ENCODE results near the gene POU6F1. TPM values are rescaled to one million over a fixed set of nuclear protein-coding genes. Genes with fewer than 3 reads are reported as not detected.
"Not testable (repeated sequence)": the region's sequence is repeated elsewhere in the genome, so short reads cannot be mapped to it uniquely, and the experiment has no call there.

POU6F1 gene
- total RNA-seq = 4.9 and 5.5 TPM in 2 replicates

GRCh38 chr12:51217968-51218606 lies at the start of gene POU6F1:
POU6F1 (minus strand) TSS chr12:51218062; CDS start chr12:51206836, 11,226 bp downstream.
- intact Hi-C loops (cut with micrococcal nuclease) = loop anchor here (1.0 to 2.0 kb wide), 2 partner anchors 20 to 45 kb away; partner anchors contain the start of genes DAZAP2 and TFCP2
- H3K36me3 Mint-ChIP-seq (ENCODE audit: low read depth) = peaks cover 3% of the 10 kb centered on the region
- peak within 1 kb of the TSS; percentile 71 for H3K27ac Mint-ChIP-seq
- DNase-seq (ENCODE audit: low spot score) = peak; percentile 57
- peak within 1 kb of the TSS; percentile 71 for H3K4me3 Mint-ChIP-seq (ENCODE audit: low read depth)
- no peaks in the 10 kb centered on the region for H3K9me3 Mint-ChIP-seq
- H3K4me1 Mint-ChIP-seq (ENCODE audit: low read depth) = peaks cover 13% of the 10 kb centered on the region
- H3K27me3 Mint-ChIP-seq (ENCODE audit: low read depth) = no peaks in the 10 kb centered on the region

GRCh38 chr12:51265024-51265423 lies 47.2 kb upstream of the POU6F1 start:
- H3K9me3 Mint-ChIP-seq = no peaks in the 10 kb centered on the region
- intact Hi-C loops (cut with micrococcal nuclease) = no loop called here
- peaks cover 17% of the 10 kb centered on the region for H3K4me1 Mint-ChIP-seq (ENCODE audit: low read depth)
- DNase-seq (ENCODE audit: low spot score) = no peak
- H3K36me3 Mint-ChIP-seq (ENCODE audit: low read depth) = no peaks in the 10 kb centered on the region
- H3K4me3 Mint-ChIP-seq (ENCODE audit: low read depth) = no peak overlapping the region
- H3K27ac Mint-ChIP-seq = no peak overlapping the region
- H3K27me3 Mint-ChIP-seq (ENCODE audit: low read depth) = peaks cover 18% of the 10 kb centered on the region

GRCh38 chr12:51264297-51264696 lies 46.4 kb upstream of the POU6F1 start:
- Mint-ChIP-seq H3K4me1 (ENCODE audit: low read depth) (peaks cover 17% of the 10 kb centered on the region), H3K27ac (no peak overlapping the region), H3K27me3 (ENCODE audit: low read depth) (peaks cover 16% of the 10 kb centered on the region), H3K9me3 (no peaks in the 10 kb centered on the region), H3K4me3 (ENCODE audit: low read depth) (no peak overlapping the region), H3K36me3 (ENCODE audit: low read depth) (no peaks in the 10 kb centered on the region)
- DNase-seq (ENCODE audit: low spot score) = no peak
- intact Hi-C loops (cut with micrococcal nuclease) = no loop called here

- no peaks in the 10 kb centered on the region for H3K36me3 Mint-ChIP-seq (ENCODE audit: low read depth)
- peaks cover 9% of the 10 kb centered on the region for H3K27me3 Mint-ChIP-seq (ENCODE audit: low read depth)
- no peak overlapping the region for H3K27ac Mint-ChIP-seq
- H3K4me1 Mint-ChIP-seq (ENCODE audit: low read depth) = peaks cover 17% of the 10 kb centered on the region
- H3K4me3 Mint-ChIP-seq (ENCODE audit: low read depth) = no peak overlapping the region
- intact Hi-C loops (cut with micrococcal nuclease) = no loop called here
- no peak for DNase-seq (ENCODE audit: low spot score)
- no peaks in the 10 kb centered on the region for H3K9me3 Mint-ChIP-seq
Observed at GRCh38 chr12:51263341-51263740, 45.5 kb upstream of the POU6F1 start.

- H3K4me1 Mint-ChIP-seq (ENCODE audit: low read depth) = peaks cover 17% of the 10 kb centered on the region
Observed at GRCh38 chr12:51262758-51263177, 44.9 kb upstream of the POU6F1 start.

GRCh38 chr12:51259600-51259999 lies 41.7 kb upstream of the POU6F1 start:
- intact Hi-C loops (cut with micrococcal nuclease); H3K27me3 Mint-ChIP-seq (ENCODE audit: low read depth); DNase-seq (ENCODE audit: low spot score); H3K4me3 Mint-ChIP-seq (ENCODE audit: low read depth); H3K27ac Mint-ChIP-seq; H3K36me3 Mint-ChIP-seq (ENCODE audit: low read depth); H3K9me3 Mint-ChIP-seq; H3K4me1 Mint-ChIP-seq (ENCODE audit: low read depth): not testable (repeated sequence)

More at GRCh38 chr12:51262758-51263177, 44.9 kb upstream of the POU6F1 start:
- Mint-ChIP-seq H3K27me3 (ENCODE audit: low read depth) (peaks cover 7% of the 10 kb centered on the region), H3K27ac (no peak overlapping the region), H3K4me3 (ENCODE audit: low read depth) (no peak overlapping the region), H3K36me3 (ENCODE audit: low read depth) (no peaks in the 10 kb centered on the region), H3K9me3 (no peaks in the 10 kb centered on the region)
- no peak for DNase-seq (ENCODE audit: low spot score)
- intact Hi-C loops (cut with micrococcal nuclease) = no loop called here

- intact Hi-C loops (cut with micrococcal nuclease) = no loop called here
- Mint-ChIP-seq H3K27ac (no peak overlapping the region), H3K4me3 (ENCODE audit: low read depth) (no peak overlapping the region), H3K27me3 (ENCODE audit: low read depth) (no peaks in the 10 kb centered on the region), H3K4me1 (ENCODE audit: low read depth) (peaks cover 3% of the 10 kb centered on the region), H3K36me3 (ENCODE audit: low read depth) (no peaks in the 10 kb centered on the region), H3K9me3 (no peaks in the 10 kb centered on the region)
- no peak for DNase-seq (ENCODE audit: low spot score)
Observed at GRCh38 chr12:51254536-51254935, 36.7 kb upstream of the POU6F1 start.

GRCh38 chr12:51253276-51253675 lies 35.4 kb upstream of the POU6F1 start:
- H3K36me3 Mint-ChIP-seq (ENCODE audit: low read depth) = peaks cover 3% of the 10 kb centered on the region
- no peak overlapping the region for H3K4me3 Mint-ChIP-seq (ENCODE audit: low read depth)
- no peaks in the 10 kb centered on the region for H3K27me3 Mint-ChIP-seq (ENCODE audit: low read depth)
- peaks cover 3% of the 10 kb centered on the region for H3K4me1 Mint-ChIP-seq (ENCODE audit: low read depth)
- no peak for DNase-seq (ENCODE audit: low spot score)
- no peak overlapping the region for H3K27ac Mint-ChIP-seq
- H3K9me3 Mint-ChIP-seq = no peaks in the 10 kb centered on the region
- intact Hi-C loops (cut with micrococcal nuclease) = no loop called here

- no peaks in the 10 kb centered on the region for H3K9me3 Mint-ChIP-seq
- no peak overlapping the region for H3K4me3 Mint-ChIP-seq (ENCODE audit: low read depth)
- DNase-seq (ENCODE audit: low spot score) = no peak
- peak overlapping the region; percentile 59 for H3K27ac Mint-ChIP-seq
- H3K36me3 Mint-ChIP-seq (ENCODE audit: low read depth) = peaks cover 26% of the 10 kb centered on the region
- intact Hi-C loops (cut with micrococcal nuclease) = loop anchor here (10.0 kb wide), 1 partner anchor 163 kb away; the partner anchor contains the start of gene CSRNP2
- H3K4me1 Mint-ChIP-seq (ENCODE audit: low read depth) = peaks cover 32% of the 10 kb centered on the region
- H3K27me3 Mint-ChIP-seq (ENCODE audit: low read depth) = no peaks in the 10 kb centered on the region
Observed at GRCh38 chr12:51247523-51248206, 29.8 kb upstream of the POU6F1 start.

- no peak for DNase-seq (ENCODE audit: low spot score)
- peak overlapping the region; percentile 62 for H3K27ac Mint-ChIP-seq
- H3K4me1 Mint-ChIP-seq (ENCODE audit: low read depth) = peaks cover 37% of the 10 kb centered on the region
- H3K4me3 Mint-ChIP-seq (ENCODE audit: low read depth) = peak overlapping the region; percentile 11
- no peaks in the 10 kb centered on the region for H3K27me3 Mint-ChIP-seq (ENCODE audit: low read depth)
- intact Hi-C loops (cut with micrococcal nuclease) = loop anchor here (10.0 kb wide), 1 partner anchor 162 kb away; the partner anchor contains the start of gene CSRNP2
- no peaks in the 10 kb centered on the region for H3K9me3 Mint-ChIP-seq
- peaks cover 38% of the 10 kb centered on the region for H3K36me3 Mint-ChIP-seq (ENCODE audit: low read depth)
Observed at GRCh38 chr12:51246254-51246853, 28.5 kb upstream of the POU6F1 start.

- Mint-ChIP-seq H3K4me1 (ENCODE audit: low read depth) (peaks cover 43% of the 10 kb centered on the region), H3K36me3 (ENCODE audit: low read depth) (peaks cover 45% of the 10 kb centered on the region), H3K27ac (peak overlapping the region; percentile 62), H3K9me3 (no peaks in the 10 kb centered on the region), H3K4me3 (ENCODE audit: low read depth) (no peak overlapping the region), H3K27me3 (ENCODE audit: low read depth) (no peaks in the 10 kb centered on the region)
- intact Hi-C loops (cut with micrococcal nuclease) = loop anchor here (10.0 kb wide), 1 partner anchor 161 kb away; the partner anchor contains the start of gene CSRNP2
- no peak for DNase-seq (ENCODE audit: low spot score)
Observed at GRCh38 chr12:51245476-51246253, 27.8 kb upstream of the POU6F1 start.

- DNase-seq (ENCODE audit: low spot score) = no peak
- H3K4me3 Mint-ChIP-seq (ENCODE audit: low read depth) = no peak overlapping the region
- H3K4me1 Mint-ChIP-seq (ENCODE audit: low read depth) = peaks cover 52% of the 10 kb centered on the region
- intact Hi-C loops (cut with micrococcal nuclease) = loop anchor here (10.0 kb wide), 1 partner anchor 159 kb away; the partner anchor contains the start of gene CSRNP2
- H3K27me3 Mint-ChIP-seq (ENCODE audit: low read depth) = no peaks in the 10 kb centered on the region
- H3K9me3 Mint-ChIP-seq = no peaks in the 10 kb centered on the region
- H3K27ac Mint-ChIP-seq = peak overlapping the region; percentile 35
- H3K36me3 Mint-ChIP-seq (ENCODE audit: low read depth) = peaks cover 56% of the 10 kb centered on the region
Observed at GRCh38 chr12:51244269-51244668, 26.4 kb upstream of the POU6F1 start.

All from activated T-helper 2 cell treated with anti-CD3 and anti-CD28 coated beads, Interferon-gamma antibody, Interleukin-2, Interleukin-4, amounts not matched to agents 10 μg/mL and 5 μg/mL and 100 μg/mL, durations not matched to agents 14 hours and 24 hours and 36 hours (primary cell).